ENCODE results near the gene GRID1.

GRID1 gene
- 0.04 to 0.15 reads per million in 2 donors for total RNA-seq

GRCh38 chr10:86366033-86366901, at the start of gene GRID1:
GRID1 (minus strand) TSS chr10:86366795.
- DNase-seq: no peak

- DNase-seq: no peak
Measured at GRCh38 chr10:86415583-86415982, 49.0 kb upstream of the GRID1 start.

GRCh38 chr10:86415116-86415515, 48.5 kb upstream of the GRID1 start:
- DNase-seq: no peak

- DNase-seq: no peak
Measured at GRCh38 chr10:86413046-86413728, 46.6 kb upstream of the GRID1 start.

- no peak for DNase-seq
Measured at GRCh38 chr10:86411852-86412560, 45.4 kb upstream of the GRID1 start.

- DNase-seq: no peak
Measured at GRCh38 chr10:86411281-86411841, 44.8 kb upstream of the GRID1 start.

- no peak for DNase-seq
Measured at GRCh38 chr10:86410542-86411124, 44.0 kb upstream of the GRID1 start.

GRCh38 chr10:86409183-86409582, 42.6 kb upstream of the GRID1 start:
- DNase-seq: no peak

- DNase-seq: no peak
Measured at GRCh38 chr10:86403183-86403797, 36.7 kb upstream of the GRID1 start.

GRCh38 chr10:86402283-86402941, 35.8 kb upstream of the GRID1 start:
- no peak for DNase-seq

GRCh38 chr10:86401588-86402282, 35.1 kb upstream of the GRID1 start:
- DNase-seq: no peak

- peak; percentile 53 for DNase-seq
Measured at GRCh38 chr10:86400705-86401587, 34.4 kb upstream of the GRID1 start.

GRCh38 chr10:86399879-86400704, 33.5 kb upstream of the GRID1 start:
- peak; percentile 72 for DNase-seq

- no peak for DNase-seq
Measured at GRCh38 chr10:86399514-86399878, 32.9 kb upstream of the GRID1 start.

GRCh38 chr10:86397120-86397519, 30.5 kb upstream of the GRID1 start:
- no peak for DNase-seq

GRCh38 chr10:86393862-86394455, 27.4 kb upstream of the GRID1 start:
- DNase-seq: no peak

- DNase-seq: no peak
Measured at GRCh38 chr10:86393362-86393761, 26.8 kb upstream of the GRID1 start.

- DNase-seq: no peak
Measured at GRCh38 chr10:86392723-86393094, 26.1 kb upstream of the GRID1 start.
